K562 (cell line): Measurements from ENCODE around the gene NUP62. TPM values are rescaled to one million over a fixed set of nuclear protein-coding genes. Genes with fewer than 3 reads are reported as not detected.

Experiments
- E2F8 ChIP-seq: fragments of 450-650 bp; IDR thresholded peaks from 2 replicates; pipeline ENCODE4 v1.7.1; 2018; ENCODE audit warnings: mild to moderate bottlenecking, low read depth; ENCODE audit not compliant: partially characterized antibody
- HMG20B ChIP-seq: fragments of 250-450 bp; sonication (Bioruptor Pico); IDR thresholded peaks from 2 replicates; pipeline ENCODE4 v1.5.0; 2021; ENCODE audit warnings: mild to moderate bottlenecking
- KLF1 ChIP-seq: fragments of 450-650 bp; IDR thresholded peaks from 2 replicates; pipeline ENCODE4 v1.6.1; 2016; ENCODE audit warnings: missing genetic modification characterization, missing compliant biosample characterization
- MEF2D ChIP-seq: conservative IDR thresholded peaks from 2 replicates; pipeline ENCODE4 v1.6.1; 2016; ENCODE audit warnings: low read depth, missing genetic modification characterization, missing compliant biosample characterization
- NBN ChIP-seq: fragments of 450-650 bp; IDR thresholded peaks from 2 replicates; pipeline ENCODE4 v1.6.1; 2016; ENCODE audit warnings: low read depth, mild to moderate bottlenecking
- RERE ChIP-seq: sonication (generic); formaldehyde crosslinking; IDR thresholded peaks from 2 replicates; pipeline ENCODE4 v1.8.0; 2023; ENCODE audit warnings: missing genetic modification reagents, mild to moderate bottlenecking, borderline replicate concordance
- TSHZ1 ChIP-seq: fragments of 250-450 bp; sonication (Bioruptor Pico); IDR thresholded peaks from 2 replicates; pipeline ENCODE4 v1.4.0; 2020; ENCODE audit warnings: mild to moderate bottlenecking, moderate library complexity
- ZNF239 ChIP-seq: fragments of 250-450 bp; sonication (Bioruptor Pico); IDR thresholded peaks from 2 replicates; pipeline ENCODE4 v1.4.0; 2020; ENCODE audit warnings: mild to moderate bottlenecking
- ZNF445 ChIP-seq: fragments of 250-450 bp; sonication (Bioruptor Pico); IDR thresholded peaks from 2 replicates; pipeline ENCODE4 v1.4.0; 2020; ENCODE audit warnings: low read depth, mild to moderate bottlenecking, moderate library complexity
- ZNF586 ChIP-seq: fragments of 450-650 bp; formaldehyde crosslinking; conservative IDR thresholded peaks from 2 replicates; pipeline ENCODE4 v1.4.0; 2020; ENCODE audit warnings: mild to moderate bottlenecking, moderate library complexity
- ZZZ3 ChIP-seq: fragments of 450-650 bp; IDR thresholded peaks from 2 replicates; pipeline ENCODE4 v1.6.1; 2016; ENCODE audit warnings: antibody characterized with exemption, mild to moderate bottlenecking, moderate library complexity
- polyA plus RNA-seq, 8 experiments: library from polyadenylated mRNA; depleted of rRNA in 4 of 8; stranded (reverse) in 5 of 8; unstranded in 3 of 8; fragments of >200 nt; fragmentation: Nextera tagmentation in 2 of 8; fragmentation: Illumina TruSeq in 1 of 8; extraction: Ambion mirVana in 2 of 8; extraction: Trizol in 1 of 8; gene quantifications; 2 replicates each; pipeline versions ENCODE4 v1.2.1 to v1.2.3, GENCODE V29; 2011 to 2014; ENCODE audit warnings: inconsistent platforms in 1 of 8, missing spikeins in 1 of 8
- total RNA-seq, 7 experiments: library from RNA; depleted of rRNA in 6 of 7; stranded (reverse); fragments of >200 nt in 6 of 7; fragmentation: Illumina TruSeq in 2 of 7; extraction: Trizol in 2 of 7; gene quantifications; 2 replicates each; pipeline versions ENCODE4 v1.2.1 to v1.2.3, GENCODE V29; 2011 to 2021; ENCODE audit warnings: low replicate concordance in 1 of 7

Gene NUP62
- total and polyA plus RNA-seq, 9 of the 15 experiments (the other 6 are each of a cell fraction or from before 2014, with no cell fraction given), result 16.9 to 109 (median 66.0) TPM

- TF ChIP-seq TSHZ1 (CRISPR knock-in tag), result no peak
- TF ChIP-seq ZZZ3, result no peak
- TF ChIP-seq ZNF239 (CRISPR knock-in tag), result peak; percentile 33
- no peak; the same call in 1 of the 2 replicates for TF ChIP-seq NBN
- TF ChIP-seq E2F8, result no peak
- no peak for TF ChIP-seq ZNF445 (CRISPR knock-in tag)
- TF ChIP-seq ZNF586 (CRISPR knock-in tag), result peak; percentile 99
- TF ChIP-seq KLF1 (tag), result peak; percentile 26; the same call in 1 of the 2 replicates
- no peak for TF ChIP-seq RERE (CRISPR knock-in tag)
- no peak for TF ChIP-seq MEF2D (tag)
- TF ChIP-seq HMG20B (CRISPR knock-in tag), result no peak
Measured at GRCh38 chr19:49924004-49924880, 5.1 kb downstream of the NUP62 start (continued).
